GM20431 (cell line): ENCODE measurements around the gene CORT.
"Not testable (repeated sequence)": the region's sequence is repeated elsewhere in the genome, so short reads cannot be mapped to it uniquely, and the experiment has no call there.

Experiments used
- in situ Hi-C: fragments of 300-500 bp; cut with MseI, MboI; formaldehyde crosslinking; loops from one replicate; pipeline ENCODE4 v1.15.0; 2020; ENCODE audit warnings: low sequenced_read_pairs; ENCODE audit not compliant: unreplicated experiment

The CORT gene, protein sequence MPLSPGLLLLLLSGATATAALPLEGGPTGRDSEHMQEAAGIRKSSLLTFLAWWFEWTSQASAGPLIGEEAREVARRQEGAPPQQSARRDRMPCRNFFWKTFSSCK

DNA sequence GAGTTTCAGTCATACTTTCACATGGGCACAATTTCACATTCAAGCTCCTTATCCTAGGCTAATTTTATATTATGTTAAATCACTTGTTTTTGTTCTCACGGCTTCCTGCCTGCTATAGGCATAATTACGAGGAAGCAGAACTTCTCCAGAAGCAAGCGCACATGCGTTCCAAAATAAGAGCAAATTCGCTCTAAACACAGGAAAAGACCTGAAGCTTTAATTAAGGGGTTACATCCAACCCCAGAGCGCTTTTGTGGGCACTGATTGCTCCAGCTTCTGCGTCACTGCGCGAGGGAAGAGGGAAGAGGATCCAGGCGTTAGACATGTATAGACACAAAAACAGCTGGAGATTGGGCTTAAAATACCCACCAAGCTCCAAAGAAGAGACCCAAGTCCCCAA is at the start of gene CORT:
Gene CORT, plus strand, starts transcription at position 281 of the 400 bp plus-strand sequence. CDS start 193 bp downstream, outside the sequence.
- in situ Hi-C loops: no loop called here

DNA sequence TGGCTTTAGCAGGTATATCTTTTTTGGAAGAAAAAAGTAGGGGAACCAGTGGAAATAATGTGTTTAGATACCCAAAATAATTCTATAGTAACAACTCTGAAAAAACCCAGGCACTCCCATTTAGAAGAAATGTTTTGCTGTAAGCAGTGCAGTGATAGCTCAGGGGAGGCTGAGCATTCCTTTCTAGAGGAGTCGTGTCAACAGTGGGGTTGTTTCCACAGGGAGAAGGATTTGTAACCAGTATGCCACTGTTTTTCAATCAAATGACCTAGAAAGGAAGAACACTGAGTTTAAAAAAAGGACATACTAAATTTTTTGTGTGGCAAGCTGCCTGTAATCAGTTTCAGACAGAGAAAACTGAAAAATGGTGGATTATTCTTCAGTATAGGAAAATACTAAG is 48.5 kb upstream of the CORT start:
- in situ Hi-C loops: no loop called here

DNA sequence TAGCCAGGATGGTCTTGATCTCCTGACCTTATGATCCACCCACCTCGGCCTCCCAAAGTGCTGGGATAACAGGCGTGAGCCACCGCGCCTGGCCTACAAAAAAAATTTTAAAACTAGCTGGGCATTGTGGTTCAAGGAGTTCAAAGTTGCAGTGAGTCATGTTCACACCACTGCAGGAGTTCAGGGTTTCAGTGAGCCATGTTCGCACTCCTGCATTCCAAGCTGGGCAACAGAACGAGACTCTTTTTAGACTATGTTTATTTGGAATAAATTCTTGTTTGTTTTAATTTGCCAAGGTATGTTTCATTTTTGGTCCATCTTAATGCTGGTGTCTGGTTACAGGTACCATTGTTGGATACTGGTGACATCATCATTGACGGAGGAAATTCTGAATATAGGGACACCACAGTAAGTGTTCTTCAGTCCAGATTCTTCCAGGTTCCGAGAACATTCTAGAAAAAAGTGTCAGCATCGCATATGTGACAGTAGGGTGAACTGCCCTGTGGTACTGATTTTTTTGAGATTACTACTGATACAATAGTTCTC is 47.0 kb upstream of the CORT start:
- in situ Hi-C loops: no loop called here

DNA sequence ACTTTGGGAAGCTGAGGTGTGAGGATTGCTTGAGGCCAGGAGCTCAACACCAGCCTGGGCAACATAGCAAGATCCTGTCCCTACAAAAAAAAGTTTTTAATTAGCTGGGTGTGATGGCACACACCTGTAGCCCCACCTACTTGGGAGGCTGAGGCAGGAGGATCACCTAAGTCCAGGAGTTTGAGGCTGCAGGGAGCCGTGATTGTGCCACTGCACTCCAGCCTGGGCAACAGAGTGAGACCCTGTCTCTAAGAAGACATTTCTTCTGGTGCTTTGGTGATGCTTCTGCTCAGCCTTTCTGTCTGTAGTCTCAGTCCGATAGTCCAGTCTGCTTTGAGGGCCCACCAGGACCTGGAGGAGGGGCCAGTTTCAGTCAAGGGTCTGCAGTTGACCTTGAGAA is 42.6 kb upstream of the CORT start:
- in situ Hi-C loops: no loop called here

DNA sequence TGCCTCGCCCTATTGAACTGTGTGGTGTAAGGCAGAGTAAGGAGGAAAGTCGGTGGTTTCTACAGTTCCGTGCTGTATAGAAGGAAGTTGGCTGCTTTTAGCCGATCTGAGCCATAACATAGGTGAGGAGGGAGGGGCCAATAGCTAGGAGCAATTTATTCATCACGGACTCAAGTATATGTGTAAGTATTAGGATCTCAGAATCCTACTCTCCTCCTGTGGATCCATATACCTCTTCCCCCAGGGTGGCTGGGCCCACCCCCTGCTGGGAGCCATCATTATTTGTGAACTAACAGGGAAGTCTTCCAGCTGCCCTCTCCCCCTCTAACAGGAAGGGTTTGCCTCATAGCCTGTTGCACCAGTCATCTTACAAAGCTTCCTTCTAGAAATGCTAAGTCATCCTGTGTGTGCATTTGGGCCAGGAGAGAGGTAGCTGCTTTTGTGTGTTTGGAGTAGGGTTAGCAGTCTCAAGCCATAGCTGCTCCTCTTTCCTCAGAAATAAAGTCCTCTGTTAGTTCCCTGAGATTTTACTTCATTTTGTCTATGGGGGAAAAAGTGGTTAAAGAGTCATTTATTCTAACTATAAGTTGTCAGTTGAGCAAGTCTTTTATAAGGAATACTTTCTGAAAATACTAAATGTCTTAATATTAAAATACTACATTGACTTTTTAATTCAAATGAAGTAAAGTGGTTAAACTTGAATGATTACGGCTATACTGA is 34.5 kb upstream of the CORT start:
- in situ Hi-C loops: no loop called here

DNA sequence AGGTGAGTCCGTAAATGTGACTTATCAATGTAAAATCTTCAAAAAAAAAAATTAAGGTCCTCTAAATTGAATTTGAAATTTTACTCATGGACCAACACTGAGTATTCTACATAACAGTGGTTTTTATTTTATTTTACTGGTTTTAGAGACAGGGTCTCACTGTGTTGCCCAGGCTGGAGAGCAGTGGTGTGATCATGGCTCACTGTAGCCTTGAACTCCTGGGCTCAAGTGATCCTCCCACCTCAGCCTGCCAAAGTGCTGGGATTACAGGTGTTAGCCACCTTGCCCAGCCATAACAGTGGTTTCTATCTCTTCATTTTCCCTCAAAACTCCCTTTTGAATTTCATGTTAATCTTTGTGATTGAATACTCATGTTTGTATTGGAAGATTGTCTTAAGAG is 33.9 kb upstream of the CORT start:
- in situ Hi-C loops: not testable (repeated sequence)

DNA sequence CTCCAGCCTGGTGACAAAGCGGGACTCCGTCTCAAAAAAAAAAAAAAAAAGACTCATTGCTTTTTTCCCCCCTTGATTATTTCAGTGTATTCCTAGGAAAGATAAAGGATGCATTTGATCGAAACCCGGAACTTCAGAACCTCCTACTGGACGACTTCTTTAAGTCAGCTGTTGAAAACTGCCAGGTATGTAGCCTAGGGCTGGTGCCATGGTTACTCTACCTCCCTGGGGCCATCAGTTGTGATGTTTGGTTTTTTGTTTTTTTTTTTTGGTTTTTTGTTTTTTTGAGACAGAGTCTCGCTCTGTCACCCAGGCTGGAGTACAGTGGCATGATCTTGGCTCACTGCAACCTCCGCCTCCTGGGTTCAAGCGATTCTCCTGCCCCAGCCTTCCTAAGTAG is 31.1 kb upstream of the CORT start:
- in situ Hi-C loops: not testable (repeated sequence)

DNA sequence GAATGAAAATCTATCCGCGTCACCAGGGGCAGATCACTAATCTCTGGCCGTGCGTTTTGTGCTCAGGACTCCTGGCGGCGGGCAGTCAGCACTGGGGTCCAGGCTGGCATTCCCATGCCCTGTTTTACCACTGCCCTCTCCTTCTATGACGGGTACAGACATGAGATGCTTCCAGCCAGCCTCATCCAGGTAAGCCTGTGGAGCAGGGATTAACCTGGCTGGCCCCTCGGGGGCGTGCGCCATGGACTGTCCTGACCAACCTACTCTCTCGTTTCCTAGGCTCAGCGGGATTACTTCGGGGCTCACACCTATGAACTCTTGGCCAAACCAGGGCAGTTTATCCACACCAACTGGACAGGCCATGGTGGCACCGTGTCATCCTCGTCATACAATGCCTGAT is 30.5 kb upstream of the CORT start:
- in situ Hi-C loops: no loop called here

DNA sequence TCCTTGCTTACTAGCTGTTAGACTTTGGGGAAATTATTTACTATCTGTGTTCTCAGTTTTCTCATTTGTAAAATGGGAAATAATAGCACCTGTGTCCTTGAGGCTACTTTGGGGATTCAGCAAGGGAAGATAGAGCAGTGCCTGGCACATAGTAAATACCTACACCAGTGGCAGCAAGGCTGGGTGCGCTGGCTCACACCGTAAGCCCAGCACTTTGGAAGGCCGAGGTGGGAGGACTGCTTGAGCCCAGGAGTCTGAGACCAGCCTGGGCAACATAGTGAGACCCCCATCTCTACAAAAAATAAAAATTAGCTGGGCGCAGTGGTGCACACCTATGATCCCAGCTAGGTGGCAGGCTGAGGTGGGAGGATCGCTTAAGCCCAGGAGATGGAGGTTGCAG is 28.2 kb upstream of the CORT start:
- in situ Hi-C loops: no loop called here

DNA sequence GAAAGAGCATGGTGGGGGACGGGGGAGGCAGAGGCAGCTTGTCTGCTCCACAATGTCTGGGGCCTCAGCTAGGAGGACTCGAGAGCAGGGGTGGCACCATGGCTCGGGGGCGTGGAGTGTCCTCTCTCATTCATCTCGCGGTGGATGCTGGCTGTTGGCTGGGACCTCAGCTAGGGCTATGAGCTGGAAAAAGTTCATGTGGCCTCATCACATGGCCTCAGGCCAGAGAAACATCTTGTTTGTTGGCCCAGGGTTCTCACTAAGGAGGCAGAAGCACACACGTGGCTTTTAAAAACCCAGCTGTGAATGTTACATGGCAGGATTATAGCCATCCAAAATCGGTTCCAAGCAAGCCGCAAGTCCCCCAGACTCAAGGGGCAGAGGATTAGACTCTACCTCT is 25.8 kb upstream of the CORT start:
- in situ Hi-C loops: no loop called here

DNA sequence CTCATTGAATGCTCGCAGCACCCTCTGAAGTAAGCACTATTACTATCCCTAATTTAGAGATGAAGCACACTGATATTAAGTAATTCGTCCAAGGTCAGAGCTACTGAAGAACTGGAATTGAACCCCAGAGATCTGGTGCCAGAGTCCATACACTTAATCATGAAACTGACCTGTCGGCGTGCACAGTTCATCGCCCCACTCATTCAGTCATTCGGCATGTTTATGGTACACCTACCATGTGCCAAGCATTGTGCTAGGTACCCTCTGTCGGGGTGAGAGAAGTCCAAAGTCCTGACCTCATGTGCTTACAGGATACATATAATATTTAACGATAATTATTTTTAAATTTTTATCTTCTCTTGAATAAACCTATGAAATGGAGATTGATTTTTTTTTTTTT is 25.2 kb upstream of the CORT start:
- in situ Hi-C loops: no loop called here

DNA sequence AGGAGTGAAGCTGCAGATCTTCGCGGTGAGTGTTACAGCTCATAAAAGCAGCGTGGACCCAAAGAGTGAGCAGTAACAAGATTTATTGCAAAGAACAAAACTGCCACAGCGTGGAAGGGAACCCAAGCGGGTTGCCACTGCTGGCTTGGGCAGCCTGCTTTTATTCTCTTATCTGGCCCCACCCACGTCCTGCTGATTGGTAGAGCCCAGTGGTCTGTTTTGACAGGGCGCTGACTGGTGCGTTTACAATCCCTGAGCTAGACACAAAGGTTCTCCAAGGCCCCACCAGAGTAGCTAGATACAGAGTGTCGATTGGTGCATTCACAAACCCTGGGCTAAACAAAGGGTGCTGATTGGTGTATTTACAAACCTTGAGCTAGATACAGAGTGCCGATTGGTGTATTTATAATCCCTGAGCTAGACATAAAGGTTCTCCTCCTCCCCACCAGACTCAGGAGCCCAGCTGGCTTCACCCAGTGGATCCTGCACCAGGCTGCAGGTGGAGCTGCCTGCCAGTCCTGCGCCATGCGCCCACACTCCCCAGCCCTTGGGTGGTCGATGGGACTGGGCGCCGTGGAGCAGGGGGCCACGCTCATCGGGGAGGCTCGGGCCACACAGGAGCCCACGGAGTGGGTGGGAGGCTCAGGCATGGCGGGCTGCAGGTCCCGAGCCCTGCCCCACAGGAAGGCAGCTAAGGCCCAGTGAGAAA is 23.9 kb upstream of the CORT start:
- in situ Hi-C loops: not testable (repeated sequence)

DNA sequence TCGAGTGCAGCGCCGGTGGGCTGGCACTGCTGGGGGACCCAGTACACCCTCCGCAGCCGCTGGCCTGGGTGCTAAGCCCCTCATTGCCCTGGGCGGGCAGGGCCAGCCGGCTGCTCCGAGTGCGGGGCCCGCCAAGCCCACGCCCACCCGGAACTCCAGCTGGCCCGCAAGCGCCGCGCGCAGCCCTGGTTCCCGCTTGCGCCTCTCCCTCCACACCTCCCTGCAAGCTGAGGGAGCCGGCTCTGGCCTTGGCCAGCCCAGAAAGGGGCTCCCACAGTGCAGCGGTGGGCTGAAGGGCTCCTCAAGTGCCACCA is 23.3 kb upstream of the CORT start:
- in situ Hi-C loops: not testable (repeated sequence)

DNA sequence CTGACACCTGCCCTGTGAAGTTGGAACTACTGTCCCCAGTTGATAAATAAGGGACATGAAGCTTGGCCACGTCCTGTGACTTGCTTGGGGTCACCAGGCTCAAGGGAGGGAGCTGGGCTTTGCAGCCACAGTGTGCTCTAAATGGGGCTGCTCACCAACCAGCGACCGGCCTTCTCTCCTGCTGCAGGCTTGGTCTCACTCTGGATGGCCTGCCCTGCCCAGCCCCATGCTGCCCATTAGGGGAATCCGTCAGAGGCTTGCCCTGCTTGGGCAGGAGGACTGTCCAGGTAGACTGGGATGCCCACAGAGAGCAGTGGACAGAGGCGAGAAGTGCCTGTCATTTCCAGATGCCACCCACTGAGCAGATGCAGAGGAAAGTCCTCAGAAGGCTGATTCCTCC is 20.8 kb upstream of the CORT start:
- in situ Hi-C loops: no loop called here

DNA sequence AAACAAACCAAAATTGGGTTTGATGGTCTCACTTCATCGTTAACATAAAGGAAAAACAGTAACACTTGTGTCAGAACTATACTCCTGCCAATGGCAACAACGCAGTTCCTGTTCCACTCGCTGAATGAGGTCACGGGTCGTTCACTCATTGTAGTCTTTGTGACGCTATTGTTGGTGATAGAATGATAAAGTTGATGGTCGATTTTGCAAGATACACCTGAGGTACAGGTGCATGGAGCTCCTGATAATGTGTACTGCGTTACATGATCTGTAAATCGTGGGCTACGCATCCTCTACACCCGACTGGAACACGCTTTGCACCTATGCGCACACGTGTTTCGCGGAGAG is 20.0 kb upstream of the CORT start:
- in situ Hi-C loops: no loop called here

DNA sequence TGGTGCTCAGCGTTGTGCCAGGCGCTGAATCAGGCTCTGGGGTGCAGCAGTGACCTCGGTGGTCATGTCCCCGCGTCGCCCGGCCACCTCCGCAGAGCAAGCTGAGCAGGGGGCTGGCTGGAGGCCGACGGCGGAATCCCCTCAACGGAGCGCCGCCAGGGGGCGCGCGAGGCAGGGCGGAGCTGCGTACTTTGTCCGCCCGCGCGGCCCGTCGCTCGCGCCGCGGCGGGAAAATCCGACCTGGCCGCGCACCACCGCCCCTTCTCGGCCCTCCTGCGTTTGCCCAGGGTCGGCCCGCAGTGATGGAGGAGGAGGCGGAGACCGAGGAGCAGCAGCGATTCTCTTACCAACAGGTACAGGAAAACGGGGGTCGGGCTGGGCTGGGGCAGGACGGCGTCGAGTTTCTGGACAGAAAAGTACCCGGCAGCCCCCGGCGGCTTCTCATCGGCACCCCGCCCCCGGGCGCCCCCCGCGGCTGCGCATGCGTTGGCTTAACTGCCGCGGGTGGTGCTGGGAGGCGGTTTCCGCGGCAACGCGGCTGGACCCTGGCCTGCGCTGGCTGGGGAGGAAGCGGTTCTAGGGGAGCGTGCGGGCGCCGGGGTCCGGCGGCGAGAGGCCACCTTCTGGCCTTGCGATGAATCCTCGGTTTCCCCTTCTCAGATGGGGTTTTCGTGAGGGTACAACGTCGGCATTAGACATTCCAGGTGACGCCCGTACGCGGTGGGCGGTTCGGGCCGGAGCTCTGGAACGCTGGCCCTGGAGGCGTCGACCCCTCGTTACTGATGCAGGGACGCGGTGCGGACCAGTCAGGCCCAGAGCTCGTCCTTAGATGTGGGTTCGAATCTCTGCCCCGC is 19.4 kb upstream of the CORT start, which contains the start of gene CENPS:
Gene CENPS, plus strand, starts transcription at position 218 of the 854 bp plus-strand sequence. Its CDS starts 85 bp downstream, at position 303.
- in situ Hi-C loops: no loop called here

DNA sequence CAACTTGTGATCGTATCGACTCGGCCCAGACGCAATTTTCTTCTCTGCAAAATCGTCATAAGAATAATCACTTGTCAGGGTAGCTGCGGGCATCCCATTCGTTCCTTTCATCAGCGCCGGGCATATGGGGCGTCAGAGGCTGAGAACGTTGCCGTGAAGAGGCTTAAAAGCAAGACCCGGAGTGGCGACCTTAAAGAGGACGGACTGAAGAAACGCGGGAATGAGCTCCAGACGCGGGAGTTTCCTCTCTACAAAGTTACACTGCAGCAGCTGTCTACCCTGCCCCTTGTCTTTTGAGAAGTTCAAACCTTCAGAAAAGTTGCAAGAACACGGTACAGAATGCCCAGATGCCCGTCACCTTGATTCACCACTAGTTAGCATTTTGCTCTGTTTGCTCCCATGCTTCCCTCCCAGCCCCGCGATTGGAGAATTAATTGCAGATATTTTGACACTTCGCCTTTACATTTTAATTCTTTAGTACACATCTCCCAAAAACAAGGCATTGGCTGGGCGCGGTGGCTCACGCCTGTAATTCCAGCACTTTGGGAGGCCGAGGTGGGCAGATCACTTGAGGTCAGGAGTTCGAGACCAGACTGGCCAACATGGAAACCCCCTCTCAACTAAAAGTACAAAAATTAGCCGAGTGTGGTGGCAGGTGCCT is 18.6 kb upstream of the CORT start:
- in situ Hi-C loops: no loop called here

DNA sequence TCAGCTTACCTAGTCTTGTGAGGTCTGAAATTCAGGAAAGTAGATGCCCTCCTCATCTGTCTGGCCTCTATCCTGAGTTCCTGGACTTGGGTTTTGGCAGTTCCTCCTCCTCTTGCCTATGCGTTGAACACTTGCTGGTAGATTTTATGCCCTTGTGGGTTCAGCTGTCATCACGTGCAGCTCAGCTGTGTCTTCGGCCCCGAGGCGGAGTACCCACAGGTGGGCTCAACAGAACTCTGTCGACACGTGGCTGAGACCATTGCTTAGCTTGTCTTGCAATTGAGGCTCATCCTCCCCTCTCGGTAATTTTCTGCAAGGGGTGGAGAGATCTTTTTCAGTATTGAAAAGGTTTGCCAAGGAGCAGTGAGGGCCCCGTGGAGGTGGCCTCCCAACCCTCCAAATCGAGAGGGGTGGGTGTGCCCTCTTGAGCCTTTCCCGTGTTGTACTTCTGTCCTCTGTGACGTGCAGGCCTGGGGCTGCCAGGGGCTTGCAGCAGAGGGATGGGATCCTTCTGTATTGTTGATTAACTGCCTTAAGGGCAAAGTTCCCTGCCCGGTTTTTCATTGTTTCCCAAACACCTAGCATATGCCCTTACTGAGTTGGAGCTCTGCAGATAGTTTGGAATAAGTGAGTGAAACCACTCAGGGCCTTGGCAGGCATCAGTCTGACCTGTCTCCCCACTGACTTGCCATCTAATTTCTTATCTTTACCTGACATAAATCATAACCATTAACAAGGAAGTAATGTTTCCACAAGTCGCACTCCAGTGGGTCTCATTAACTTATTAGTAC is 16.7 kb upstream of the CORT start:
- in situ Hi-C loops: no loop called here

DNA sequence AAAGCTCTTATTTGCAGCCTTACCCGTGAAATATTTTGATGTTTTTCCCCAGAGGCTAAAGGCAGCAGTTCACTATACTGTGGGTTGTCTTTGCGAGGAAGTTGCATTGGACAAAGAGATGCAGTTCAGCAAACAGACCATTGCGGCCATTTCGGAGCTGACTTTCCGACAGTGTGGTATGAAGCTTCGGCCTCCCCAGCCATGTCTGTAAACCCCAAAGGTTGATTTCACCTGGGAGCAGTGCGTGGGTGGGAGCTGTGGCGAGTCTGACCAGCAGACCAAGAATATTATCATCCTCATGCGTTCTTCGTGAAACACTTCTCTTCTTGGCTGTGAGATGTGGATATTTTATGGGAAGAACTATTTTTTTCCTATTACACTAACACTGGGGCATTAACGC is 16.0 kb upstream of the CORT start:
- in situ Hi-C loops: no loop called here
